ENCODE data around the gene RAB33B. TPM values are rescaled to one million over a fixed set of nuclear protein-coding genes. Genes with fewer than 3 reads are reported as not detected.

The RAB33B gene
- total RNA-seq, 6 experiments from 2014 or later: 10.9 to 15.1 (median 12.1) TPM

DNA sequence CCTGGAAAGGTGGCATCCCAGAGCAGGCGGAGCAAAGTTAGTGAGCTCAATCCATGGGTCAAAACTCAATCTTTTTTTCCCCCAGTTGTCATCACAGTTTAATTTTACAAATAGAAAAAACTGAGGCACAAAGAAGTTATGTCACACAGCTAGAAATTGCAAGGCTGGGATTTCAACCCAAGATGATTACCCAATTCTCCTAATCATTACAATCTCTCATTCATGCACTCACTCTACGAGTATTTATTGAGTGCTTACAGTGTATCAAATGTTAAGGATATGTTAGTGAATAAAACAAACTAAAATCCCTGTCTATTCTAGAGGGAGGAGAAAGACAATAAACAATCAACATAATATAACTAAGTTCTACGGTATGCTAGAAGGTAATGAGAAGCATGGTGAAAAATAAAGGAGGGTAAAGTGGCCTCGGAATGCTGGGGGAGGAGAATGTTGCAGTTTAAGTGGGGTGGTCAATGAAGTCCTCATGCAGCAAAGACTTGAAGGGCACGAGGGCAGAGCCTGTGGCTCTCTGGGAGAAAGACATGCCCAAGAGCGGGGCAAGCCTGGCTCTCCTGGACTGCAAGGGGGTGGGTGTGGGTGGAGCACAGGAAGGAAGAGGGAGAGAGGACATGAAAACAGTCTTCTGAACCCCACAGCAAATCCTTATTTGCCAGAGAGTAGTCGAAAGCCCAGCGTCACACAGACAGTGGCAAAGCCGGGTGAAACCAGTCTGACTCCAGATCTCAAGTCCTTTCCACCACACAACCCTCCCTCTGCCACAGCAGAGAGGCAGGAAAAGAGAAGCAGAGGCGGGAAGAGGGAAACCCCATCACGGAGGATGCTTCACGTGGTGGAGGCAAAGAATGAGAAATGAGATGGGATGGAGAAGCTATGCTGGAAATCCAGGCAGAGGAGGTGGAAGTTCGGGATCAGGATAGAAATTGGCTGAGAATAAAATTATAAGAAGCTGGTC is 48.3 kb downstream of the RAB33B start:
- Histone ChIP-seq H3K9me3 (no peaks in the 10 kb centered on the region), H3K4me3 (no peak overlapping the region), H3K4me1 (peaks cover 0 to 30% (median 7%) of the 10 kb centered on the region in 4 donors), H3K27me3 (no peaks in the 10 kb centered on the region), H3K36me3 (no peaks in the 10 kb centered on the region), H3K27ac (no peak overlapping the region)
- DNase-seq: no peak
- 76% methylated on average over 12 of the region's 13 CpGs for WGBS (ENCODE audit: insufficient coverage, low coverage, low lambda C conversion rate, missing lambda C conversion rate)
- TF ChIP-seq, protein P1, sequence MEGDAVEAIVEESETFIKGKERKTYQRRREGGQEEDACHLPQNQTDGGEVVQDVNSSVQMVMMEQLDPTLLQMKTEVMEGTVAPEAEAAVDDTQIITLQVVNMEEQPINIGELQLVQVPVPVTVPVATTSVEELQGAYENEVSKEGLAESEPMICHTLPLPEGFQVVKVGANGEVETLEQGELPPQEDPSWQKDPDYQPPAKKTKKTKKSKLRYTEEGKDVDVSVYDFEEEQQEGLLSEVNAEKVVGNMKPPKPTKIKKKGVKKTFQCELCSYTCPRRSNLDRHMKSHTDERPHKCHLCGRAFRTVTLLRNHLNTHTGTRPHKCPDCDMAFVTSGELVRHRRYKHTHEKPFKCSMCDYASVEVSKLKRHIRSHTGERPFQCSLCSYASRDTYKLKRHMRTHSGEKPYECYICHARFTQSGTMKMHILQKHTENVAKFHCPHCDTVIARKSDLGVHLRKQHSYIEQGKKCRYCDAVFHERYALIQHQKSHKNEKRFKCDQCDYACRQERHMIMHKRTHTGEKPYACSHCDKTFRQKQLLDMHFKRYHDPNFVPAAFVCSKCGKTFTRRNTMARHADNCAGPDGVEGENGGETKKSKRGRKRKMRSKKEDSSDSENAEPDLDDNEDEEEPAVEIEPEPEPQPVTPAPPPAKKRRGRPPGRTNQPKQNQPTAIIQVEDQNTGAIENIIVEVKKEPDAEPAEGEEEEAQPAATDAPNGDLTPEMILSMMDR (IDR thresholded peaks at IDR 0.05): no peak
- no peak for TF ChIP-seq POLR2A (IDR thresholded peaks at IDR 0.05)
- intact Hi-C loops (cut with DNase I): loop anchor here in 1 of 2 donors (10.0 kb wide), 1 partner anchor 87 kb away; no protein-coding TSS in a partner anchor
- ATAC-seq: peak in 1 of 4 donors; percentile 28

DNA sequence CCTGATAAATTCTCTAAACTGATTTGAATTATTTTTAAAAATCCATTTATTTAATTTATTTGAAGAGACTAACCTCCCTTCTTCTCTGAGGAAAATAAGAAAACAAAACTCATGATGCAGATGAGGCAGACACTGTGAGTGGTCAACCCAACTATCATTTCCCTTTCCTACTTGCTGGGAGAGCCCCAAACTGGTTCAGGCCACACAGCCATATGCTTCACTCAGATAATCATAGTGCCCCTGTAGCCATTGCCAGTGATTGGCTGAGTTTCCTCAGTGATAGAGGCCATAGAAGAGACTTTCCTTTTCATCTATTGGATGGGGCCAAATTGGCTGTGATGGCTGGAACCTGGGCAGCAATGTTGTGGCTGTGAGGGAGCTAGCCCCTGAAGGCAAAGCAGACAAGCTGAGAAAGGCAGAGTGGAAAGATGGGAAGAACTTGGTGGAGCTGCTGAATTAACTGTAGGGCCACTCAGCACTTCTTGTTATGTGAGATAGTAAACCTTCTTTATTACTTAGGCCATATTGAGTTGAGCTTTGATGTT is 49.8 kb downstream of the RAB33B start:
- H3K27me3 ChIP-seq: no peaks in the 10 kb centered on the region
- no peak for DNase-seq
- H3K27ac ChIP-seq: no peak overlapping the region
- H3K9me3 ChIP-seq: no peaks in the 10 kb centered on the region
- H3K4me1 ChIP-seq: peaks cover 0 to 28% (median 3%) of the 10 kb centered on the region in 4 donors
- H3K36me3 ChIP-seq: no peaks in the 10 kb centered on the region
- intact Hi-C loops (cut with DNase I): loop anchor here in 1 of 2 donors (10.0 kb wide), 1 partner anchor 89 kb away; no protein-coding TSS in a partner anchor
- no peak for TF ChIP-seq POLR2A (IDR thresholded peaks at IDR 0.05)
- TF ChIP-seq, protein P1 (IDR thresholded peaks at IDR 0.05): no peak
- no peak for ATAC-seq
- no peak overlapping the region for H3K4me3 ChIP-seq

GRCh38 chr4:139506774-139507173 is 52.9 kb downstream of the RAB33B start:
- H3K9me3 ChIP-seq: no peaks in the 10 kb centered on the region
- H3K36me3 ChIP-seq: peaks cover 0 to 16% (median 7%) of the 10 kb centered on the region in 4 donors

DNA sequence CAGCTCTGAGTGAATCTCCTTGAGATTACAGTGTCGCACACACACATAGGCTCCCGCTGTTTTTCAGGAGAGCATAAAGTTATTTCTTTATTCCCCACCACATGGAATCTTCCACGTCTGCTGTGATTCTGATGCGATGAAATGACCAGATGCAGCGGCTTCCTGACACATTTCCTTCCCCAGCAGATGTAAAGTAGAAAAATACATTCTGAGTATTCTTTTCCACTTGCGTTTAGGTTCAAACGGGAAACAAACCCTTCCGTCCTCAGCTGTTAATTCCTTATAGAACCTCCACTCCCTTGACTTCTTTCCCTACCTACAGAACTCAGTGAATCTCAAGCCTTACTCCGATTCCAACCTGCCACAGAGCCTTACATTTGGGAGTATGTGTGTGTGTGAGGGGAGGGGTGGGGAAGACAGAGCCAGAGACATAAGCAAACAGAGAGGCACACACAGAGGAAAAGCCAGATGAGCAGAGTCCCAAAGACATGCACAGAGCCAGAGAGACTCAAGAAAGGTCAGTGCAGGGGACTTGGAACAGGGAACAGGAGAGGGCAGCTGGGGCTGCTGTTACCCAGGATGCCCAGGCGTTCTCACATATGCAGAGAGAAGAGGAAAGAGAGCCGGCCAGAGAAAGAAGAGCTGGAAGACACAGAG is 54.8 kb downstream of the RAB33B start:
- intact Hi-C loops (cut with DNase I): loop anchor here in 1 of 2 donors (10.0 kb wide), 1 partner anchor 94 kb away; no protein-coding TSS in a partner anchor
- peak in 3 of 4 donors; percentile 10 to 62 (median 38) for ATAC-seq
- DNase-seq: no peak
- Histone ChIP-seq H3K4me1 (peaks cover 0 to 25% (median 7%) of the 10 kb centered on the region in 4 donors), H3K9me3 (no peaks in the 10 kb centered on the region), H3K27ac (no peak overlapping the region), H3K4me3 (no peak overlapping the region), H3K36me3 (peaks cover 0 to 20% (median 13%) of the 10 kb centered on the region in 4 donors), H3K27me3 (no peaks in the 10 kb centered on the region)
- no peak for TF ChIP-seq POLR2A (IDR thresholded peaks at IDR 0.05)
- TF ChIP-seq, protein P1 (IDR thresholded peaks at IDR 0.05): no peak
- 84% methylated on average over 10 of the region's 11 CpGs for WGBS (ENCODE audit: insufficient coverage, low coverage, low lambda C conversion rate, missing lambda C conversion rate)

More at GRCh38 chr4:139506774-139507173, 52.9 kb downstream of the RAB33B start:
- Histone ChIP-seq H3K4me1 (peaks cover 0 to 32% (median 7%) of the 10 kb centered on the region in 4 donors), H3K27ac (no peak overlapping the region), H3K27me3 (no peaks in the 10 kb centered on the region), H3K4me3 (no peak overlapping the region)
- intact Hi-C loops (cut with DNase I): loop anchor here in 1 of 2 donors (10.0 kb wide), 1 partner anchor 92 kb away; no protein-coding TSS in a partner anchor
- 87% methylated on average over 7 of the region's 9 CpGs for WGBS (ENCODE audit: insufficient coverage, low coverage, low lambda C conversion rate, missing lambda C conversion rate)
- ATAC-seq: peak in 2 of 4 donors; percentile 13 to 17
- TF ChIP-seq, protein P1 (IDR thresholded peaks at IDR 0.05): no peak
- TF ChIP-seq POLR2A (IDR thresholded peaks at IDR 0.05): no peak
- no peak for DNase-seq

All from right lobe of liver (tissue), 6 donors.